ENCODE measurements around the gene RPL22.

RPL22 gene

DNA sequence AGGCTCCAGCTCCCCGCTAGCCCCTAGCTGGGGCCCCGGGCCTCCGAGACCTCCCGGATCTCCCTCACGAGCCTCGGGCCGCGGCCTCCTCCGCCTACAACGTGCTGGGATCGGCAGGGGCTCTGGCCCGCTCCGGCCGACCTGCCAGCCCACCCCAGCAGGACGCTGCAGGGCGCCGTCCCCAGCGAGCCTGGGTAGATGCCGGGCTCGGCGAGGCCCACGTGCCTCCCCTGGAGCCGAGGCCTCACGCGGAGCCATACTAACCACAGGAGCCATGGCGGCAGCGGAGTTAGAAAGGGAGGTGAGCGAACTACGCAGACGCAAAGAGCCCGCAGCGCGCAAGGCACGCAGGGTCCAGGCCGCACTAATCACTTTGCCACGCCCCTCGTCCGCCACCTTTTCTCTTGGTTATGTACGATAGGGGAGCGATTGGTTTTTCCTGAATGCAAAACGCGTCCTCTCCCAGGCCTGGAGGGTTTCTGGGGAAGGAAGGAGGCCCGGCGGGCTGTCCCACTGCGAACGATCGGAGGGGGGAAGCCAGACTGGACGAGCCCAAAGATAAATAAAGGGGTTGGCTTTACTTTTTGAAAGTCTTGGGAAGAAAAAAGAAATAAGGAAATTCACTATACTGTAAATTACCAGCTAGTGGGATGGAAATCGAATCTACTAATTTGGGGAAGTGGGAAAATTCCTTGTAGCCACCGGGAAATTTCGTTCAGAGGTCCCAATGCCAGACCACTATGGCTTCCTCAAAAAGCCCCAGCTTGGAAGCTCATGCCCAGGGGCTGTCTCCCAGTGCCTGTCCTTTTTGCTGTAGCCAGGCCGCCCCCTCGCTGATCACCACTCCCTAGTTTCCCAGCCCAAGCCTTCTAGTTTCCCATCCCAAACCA is at the start of gene RPL22:
TSS of gene RPL22 (minus strand) at position 298 of the 890 bp plus-strand sequence. CDS start at position 276, 22 bp downstream.
- peak; percentile 94 to 97 (median 97) for DNase-seq (ENCODE audit: low read depth in 2 of 3, low spot score in 1 of 3)

DNA sequence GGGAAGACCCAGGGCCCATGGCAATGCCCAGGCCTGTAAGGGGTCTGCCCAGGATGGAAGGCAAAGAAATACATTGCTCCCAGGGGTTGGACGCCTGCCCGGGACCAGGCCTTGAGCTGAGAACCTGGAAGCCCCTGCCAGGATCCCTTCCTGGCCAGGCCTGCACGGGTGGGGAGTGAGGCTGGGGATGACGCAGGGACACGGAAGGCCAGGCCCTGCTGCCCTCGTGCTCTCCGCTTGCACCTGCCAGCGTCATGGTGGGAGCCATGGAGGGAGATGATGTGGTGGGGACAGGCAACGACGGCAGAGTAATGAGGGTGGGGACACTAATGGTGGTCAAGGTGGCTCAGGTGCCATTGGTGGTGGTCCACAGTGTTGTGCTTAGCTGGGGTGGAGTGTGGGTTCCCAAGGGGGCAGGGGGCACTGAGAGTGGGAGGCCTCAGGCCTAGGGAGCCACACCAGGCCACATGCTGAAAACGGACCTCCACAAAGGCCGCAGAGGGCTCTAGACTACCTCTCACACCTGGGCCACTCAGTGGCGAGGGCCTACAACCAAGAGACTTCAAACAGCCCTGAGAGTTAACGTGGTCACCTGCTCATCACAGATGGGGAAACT is 48.9 kb upstream of the RPL22 start:
- DNase-seq (ENCODE audit: low read depth in 2 of 3, low spot score in 1 of 3) = no peak

DNA sequence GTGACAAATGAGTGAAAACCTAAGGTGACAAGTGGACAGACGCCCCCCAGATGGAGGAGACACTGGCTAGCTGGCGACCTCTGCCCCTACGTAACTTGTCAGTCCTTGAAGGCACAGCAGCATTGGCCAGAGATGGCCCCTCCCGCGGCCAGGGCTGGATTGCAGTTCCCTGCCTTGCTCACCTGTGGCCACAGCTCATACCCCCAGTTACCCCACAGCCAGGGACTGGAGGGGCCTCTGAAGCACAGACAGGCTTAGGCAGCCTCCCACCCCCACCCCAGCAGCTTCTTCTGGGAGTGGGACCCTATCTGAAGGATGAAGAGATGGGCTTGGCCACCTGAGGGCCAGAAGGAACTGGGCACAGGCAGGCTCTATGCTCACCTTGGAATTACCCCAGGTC is 48.3 kb upstream of the RPL22 start:
- no peak for DNase-seq (ENCODE audit: low read depth in 2 of 3, low spot score in 1 of 3)

DNA sequence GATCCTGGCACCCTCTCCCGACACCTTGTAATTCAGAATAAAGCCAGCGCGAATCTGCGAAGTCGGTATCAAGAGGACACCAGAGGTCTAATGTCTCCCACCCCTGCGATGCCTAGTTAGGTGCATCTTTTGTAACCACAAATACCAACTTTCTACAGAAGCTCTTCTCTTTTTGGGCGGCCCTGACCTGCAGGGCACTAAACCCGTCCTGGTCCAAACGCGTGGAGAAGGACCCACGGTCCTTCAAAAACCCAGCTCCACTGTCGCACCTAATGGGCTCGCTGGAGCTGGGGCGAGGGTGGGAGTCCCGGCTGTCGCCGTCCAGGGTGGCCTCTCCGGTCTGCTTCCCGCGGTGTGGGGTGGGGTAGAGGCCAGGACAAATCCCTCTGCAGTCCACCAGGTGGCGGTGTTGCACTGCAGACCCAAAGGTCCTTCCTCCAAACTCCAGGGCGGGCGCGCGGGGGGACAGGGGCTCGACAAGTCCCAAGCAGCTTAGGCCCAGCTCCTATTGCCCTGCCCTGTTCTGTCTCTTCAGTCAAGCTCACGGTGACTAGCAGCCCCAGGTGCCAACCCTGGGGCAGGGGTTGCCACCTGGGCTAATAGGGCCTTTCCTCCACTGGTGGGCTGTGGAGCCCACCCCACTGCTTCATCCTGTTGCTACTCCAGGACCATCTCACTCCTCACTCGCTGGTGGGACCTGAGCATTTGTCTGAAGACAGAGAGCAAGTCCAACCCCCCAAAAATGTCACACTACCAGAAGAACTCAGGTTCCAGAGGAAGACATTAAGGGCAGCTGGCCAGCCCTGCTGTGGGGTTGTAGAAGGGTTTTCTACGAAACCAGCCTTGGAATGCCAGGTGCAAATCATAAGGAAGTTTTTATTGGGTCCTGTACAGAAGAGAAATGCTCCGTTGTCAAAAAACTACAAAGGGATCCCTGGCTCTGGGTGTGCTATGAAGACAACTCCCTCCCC is 47.4 kb upstream of the RPL22 start:
- peak; percentile 64 to 79 (median 78) for DNase-seq (ENCODE audit: low read depth in 2 of 3, low spot score in 1 of 3)

DNA sequence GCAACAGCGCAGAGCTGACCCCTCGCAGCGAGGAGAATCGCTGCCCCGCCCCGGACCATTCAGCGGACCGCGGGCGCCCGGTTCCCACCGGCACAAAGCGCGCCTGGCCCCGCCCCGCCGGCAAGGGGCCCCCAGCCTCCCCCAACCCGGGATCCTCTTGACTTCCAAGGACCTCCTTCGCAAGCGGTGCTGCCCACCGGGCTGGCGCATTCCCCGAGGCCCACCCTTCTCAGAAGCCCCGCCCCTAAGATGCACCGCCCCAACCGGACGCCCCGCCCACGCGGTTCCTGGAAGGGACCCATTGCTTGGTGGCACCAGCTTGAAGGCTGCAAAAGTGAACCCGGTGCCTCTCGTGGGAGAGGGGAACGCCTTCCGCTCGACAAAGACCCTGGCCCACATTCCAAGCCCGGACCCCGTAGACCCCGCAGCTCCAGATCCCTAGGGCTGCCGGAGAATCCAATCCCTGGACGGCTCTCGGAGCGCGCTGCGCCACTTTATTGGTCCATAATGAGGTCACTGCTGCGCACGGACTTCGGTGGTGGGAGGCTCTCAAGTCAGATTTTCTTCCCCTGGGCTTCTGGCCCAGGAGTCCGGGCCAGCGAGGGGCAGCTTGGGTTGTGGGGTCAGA is 46.6 kb upstream of the RPL22 start:
- DNase-seq (ENCODE audit: low read depth in 2 of 3, low spot score in 1 of 3) = peak in 1 of 3 donors; percentile 21

DNA sequence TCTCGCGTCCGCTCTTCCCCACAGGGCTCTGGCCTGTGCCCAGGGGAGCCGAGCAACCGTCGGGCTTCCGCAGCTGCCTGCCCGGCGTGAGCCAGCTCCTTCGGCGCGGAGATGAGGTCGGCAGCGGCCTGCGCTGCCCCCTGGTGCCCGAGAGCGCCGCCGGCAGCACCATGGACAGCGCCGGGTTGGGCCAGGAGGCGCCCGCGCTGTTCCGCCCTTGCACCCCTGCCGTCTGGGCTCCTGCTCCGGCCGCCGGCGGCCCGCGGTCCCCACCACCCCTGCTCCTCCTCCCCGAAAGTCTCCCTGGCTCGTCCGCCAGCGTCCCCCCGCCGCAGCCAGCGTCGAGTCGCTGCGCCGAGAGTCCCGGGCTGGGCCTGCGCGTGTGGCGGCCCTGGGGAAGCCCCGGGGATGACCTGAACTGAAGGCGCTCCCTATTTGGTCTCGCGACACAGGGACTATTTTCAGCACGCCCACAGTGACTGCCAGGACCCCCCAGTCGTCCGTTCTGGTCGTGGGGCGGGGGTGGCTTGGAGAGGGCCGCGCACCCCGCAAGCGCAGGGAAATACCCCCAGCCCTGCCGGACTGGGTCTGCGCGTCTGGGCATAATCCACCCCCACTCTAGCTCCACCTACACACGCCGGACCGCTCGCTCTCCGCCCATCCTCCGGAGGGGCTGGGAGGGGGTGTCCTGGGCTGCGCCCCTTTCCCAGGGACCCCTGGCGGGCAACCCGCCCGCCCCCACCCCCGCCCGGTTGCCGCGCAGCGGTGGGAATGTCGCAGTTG is 45.9 kb upstream of the RPL22 start:
- DNase-seq (ENCODE audit: low read depth in 2 of 3, low spot score in 1 of 3) = peak; percentile 53 to 79 (median 69)

DNA sequence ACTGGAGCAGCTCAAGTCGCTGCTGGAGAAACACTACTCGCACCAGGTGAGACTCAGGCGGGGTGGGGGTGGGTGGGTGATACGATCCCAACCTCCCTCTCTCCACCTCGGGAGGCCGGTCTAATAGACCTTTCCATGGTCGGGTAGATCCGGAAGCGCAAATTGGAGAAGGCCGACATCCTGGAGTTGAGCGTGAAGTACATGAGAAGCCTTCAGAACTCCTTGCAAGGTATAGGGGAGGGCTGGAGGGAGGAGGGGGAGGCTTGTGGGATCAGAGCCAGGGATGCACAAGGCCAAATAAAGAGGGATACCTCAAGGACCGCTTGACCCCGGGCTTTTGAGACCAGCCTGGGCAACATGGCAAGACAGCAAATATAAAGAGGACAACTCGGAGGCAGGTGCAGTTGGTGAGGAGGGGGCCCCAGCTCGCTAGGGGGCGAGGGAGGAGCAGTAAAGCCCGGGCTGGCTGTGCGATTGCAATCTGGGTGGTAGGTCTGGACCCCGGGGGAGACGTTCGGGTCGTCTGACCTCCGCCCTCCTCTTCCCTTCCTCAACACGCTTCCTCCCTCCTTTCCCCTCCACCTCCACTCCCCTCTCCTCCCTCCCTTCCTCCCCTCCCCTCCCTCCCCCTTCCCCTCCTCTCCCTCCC is 45.1 kb upstream of the RPL22 start:
- DNase-seq (ENCODE audit: low read depth in 2 of 3, low spot score in 1 of 3) = no peak

DNA sequence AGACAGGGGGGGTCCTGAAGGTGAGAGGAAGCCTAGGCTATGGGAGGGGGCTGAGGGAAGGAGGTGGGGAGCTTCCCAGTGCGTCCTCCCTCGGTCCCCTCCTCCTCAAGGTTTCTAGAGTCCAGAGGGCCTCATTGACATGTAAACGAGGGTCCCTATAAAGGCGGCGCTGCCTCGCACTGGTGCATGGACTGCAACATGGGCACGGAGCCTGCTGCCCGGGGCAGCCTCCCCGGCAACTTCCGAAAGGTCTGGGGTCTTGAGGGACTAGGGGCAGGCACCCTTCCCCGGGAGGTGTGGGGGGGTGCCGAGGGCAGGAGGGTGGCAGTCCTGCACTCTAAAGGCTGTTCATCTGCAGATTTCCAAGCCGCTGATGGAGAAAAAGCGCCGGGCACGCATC is 44.6 kb upstream of the RPL22 start, which contains the start of gene HES3:
TSS of gene HES3 (plus strand) at position 187 of the 400 bp plus-strand sequence. CDS start at position 374, 187 bp downstream.
- no peak for DNase-seq (ENCODE audit: low read depth in 2 of 3, low spot score in 1 of 3)

DNA sequence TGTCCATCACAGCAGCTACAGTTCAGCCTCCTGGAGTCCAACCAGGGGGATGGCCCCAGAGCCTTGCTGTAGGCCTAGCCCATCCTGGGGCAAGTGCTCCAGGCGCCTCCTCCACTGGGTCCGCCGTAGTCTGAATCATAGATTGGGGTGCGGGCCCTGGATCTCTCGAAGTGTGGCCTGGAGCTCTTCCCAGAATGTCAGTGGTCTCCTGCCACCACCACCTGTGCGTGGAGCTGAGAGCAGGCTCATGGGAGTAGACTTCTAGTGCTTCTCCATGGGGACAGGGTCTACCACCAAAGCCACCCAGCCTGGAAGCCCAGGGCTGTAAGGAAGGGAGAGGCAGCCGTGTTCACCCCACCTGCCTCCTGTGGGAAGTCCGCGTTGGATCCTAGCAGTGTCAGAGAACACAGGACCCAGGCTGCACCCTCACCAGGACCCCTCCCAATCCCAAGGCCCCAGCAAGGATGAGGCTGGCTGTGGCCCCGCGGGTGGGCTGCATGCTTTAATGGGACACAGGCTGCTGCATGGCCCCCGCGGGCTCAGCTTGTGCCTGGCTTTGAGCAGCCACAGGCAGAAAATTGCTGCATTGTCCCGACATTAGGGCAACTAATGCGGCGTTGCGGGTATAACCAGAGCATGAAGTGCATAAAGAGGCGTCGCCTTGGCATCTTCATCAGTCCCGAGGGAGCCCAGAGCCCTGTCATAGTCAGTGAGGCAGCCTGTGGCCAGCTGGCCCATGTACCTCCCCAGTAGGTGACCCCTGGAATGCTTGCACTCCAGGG is 43.8 kb upstream of the RPL22 start:
- no peak for DNase-seq (ENCODE audit: low read depth in 2 of 3, low spot score in 1 of 3)

DNA sequence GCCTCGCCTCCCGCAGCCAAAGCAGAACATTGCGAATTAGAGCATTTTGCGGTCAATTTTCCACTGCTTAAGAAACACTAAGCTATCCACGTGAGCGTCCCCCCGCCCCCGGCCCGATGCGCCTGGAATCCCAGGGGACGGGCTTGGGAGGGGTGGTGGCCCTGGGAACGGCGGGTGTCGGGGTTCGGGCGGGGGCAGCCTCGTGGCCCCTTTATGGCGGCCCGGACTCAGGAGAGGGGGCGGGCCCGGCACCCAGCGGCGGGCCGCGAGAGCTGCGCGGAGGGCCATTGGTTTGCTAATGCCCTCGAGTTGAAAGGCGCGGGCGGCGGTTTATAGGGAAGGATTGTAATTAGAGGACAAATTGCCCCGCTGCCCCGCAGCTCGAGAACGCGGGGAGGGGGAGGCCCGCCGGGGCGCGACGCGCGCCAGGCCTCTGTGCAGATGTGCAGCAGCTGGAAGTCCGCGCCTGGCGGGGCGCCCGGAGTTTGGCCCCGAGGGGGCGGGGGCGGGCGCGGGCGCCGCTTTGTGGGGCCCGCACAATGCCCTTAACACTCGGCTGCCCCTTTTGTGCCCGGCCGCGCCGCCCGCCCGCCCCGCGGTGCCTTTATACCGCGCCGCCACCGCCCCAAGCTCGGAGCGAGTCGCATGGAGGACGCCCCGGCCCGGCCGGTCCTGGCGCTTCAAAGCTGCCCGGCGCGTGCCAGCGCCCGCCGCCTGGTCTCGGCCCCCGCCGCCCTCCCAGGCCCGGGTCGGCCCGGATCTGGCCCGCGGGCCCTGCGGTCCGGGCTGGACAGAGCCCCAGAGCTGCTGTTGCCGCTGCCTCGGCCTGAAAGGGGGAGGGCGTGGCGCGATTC is 42.7 kb upstream of the RPL22 start:
- no peak for DNase-seq (ENCODE audit: low read depth in 2 of 3, low spot score in 1 of 3)

DNA sequence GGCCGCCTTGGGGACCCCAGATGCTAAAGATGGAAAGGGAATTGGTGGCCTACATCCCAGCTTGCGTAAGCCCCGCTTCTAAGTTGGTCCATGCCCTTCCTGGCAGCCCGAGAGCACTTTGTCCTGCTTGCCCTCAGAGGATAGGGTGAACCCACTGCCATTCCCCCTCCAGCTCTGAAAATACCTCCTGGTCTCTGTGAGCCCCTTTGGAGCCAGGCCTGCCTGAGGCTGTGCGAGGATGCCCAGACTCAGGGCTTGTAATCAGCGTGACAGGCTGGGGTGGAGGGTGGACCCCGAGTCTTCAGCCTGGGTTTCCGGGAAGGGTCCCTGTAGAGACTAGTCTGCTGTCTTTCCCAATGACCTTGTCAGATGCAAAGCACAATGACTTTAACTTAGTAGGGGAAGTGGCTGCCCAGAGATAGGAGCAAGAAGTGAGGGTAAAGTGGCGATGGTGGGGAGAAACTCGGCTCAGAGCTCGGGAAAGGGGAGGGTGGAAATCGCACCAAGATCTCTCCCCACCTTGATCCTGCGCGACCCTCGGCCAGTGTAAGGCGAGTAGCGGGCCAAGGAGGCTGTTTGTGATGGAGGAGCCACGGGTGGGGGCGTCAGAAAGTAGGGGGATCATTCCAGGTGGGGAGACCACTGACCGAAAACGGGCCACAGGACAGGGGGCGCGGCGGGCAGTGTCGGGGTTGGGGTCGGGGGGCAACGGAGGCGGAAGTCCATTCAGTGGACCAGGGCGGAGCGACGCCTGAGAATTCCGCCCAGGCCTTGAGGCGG is 41.9 kb upstream of the RPL22 start:
- DNase-seq (ENCODE audit: low read depth in 2 of 3, low spot score in 1 of 3) = no peak

DNA sequence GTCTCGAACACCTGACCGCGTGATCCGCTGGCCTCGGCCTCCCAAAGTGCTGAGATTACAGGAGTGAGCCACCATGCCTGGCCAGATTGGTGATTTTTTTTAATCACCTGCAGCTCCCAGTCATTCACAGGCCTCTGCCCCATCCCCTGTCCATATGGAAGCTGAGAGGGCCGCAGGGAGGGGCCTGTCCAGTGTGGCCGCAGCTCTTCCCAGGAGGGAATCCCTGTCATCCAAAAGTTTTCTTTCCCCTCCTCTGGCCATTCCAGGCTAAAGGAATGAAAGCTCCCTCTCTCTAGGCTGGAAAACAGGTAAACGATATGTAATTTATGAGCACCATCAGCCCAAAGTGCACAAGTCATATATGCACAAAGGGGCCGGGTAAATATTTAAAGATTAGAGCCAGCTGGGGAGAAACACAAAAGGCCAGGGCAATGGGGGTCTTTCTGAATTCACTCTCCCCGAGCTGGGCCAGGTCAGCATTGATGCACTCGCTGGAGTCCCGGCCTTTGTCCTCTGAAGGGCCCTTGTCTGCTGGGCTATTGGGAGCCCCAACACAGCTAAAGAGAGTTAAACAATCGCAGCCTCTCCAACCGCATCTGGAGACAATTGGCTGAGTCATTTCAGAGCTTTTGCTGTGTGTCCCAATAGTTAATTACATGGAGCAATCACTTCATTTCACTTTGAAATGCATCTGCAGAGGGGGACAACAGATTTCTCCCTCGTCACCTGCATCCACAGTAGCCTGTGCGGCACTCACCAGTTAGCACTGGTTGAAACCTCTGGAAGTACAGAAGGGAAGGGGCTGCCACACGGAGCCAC is 40.8 kb upstream of the RPL22 start:
- no peak for DNase-seq (ENCODE audit: low read depth in 2 of 3, low spot score in 1 of 3)

DNA sequence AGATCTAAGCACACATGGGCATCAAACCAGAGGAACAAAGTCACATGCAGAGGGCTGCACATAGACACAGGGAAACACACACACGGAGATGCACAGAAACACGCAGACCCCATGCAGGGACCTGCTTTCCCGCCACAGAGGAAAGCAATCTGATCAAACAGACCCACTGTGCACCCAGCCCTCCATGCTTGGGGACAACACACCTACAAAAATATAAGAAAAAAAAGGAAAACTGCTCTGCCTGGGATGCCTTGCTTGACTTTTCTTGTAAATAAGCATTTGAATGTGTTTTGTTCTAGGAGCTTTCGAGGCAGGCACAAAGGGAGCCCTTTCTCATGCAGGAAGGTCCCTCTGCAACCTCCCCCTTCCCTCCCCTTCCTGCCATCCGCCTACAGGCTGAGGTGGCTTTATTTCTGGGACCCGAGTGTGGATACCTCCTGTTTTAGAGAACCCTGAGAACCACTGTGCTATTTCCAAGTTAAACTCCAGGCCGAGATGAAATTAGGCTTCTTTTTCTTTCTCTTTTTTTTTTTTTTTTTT is 39.9 kb upstream of the RPL22 start:
- DNase-seq (ENCODE audit: low read depth in 2 of 3, low spot score in 1 of 3) = no peak

DNA sequence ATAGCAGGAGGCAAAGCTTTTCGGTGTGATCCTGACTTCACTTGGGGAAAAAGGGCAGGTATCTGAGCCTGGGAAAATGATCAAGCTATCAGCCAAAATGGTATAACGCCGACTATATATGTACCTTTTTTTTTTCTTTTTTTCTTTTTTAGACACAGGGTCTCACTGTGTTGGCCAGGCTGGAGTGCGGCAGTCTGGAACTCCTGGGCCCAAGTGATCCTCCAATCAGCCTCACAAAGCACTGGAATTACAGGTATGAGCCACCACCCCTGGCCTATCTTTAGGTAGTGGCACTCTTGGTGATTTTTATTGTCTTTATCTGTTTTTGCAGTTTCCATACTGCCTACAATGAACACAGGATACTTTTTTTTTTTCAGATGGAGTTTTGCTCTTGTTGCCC is 37.7 kb upstream of the RPL22 start:
- DNase-seq (ENCODE audit: low read depth in 2 of 3, low spot score in 1 of 3) = no peak

DNA sequence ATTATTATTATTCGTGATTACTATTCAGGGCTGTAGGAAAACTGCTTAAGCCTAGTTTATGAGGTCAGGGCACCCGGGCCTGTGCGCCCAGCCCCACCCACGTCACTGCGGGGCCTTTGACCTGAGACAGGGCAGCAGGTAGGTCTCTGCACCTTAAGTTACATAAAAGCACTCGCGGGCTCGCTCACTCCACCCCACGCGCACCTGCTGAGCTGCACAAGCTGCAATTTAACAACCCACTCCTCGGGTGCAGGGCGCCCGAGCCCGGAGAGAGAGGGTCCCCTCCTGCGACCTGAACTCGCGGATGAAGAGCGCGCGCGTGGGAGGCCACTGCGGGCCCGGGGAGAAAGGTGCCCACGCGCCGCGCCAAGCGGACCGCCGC is 35.9 kb upstream of the RPL22 start:
- no peak for DNase-seq (ENCODE audit: low read depth in 2 of 3, low spot score in 1 of 3)

Data from stimulated activated CD4-positive, alpha-beta T cell treated with anti-CD3 and anti-CD28 coated beads, Interleukin-12 subunit alpha, Interleukin-12 subunit beta, amount 100 ng/mL, for 48 hours (primary cell).